GM12891 (cell line): Measurements from ENCODE around the gene NOD2.

ENCODE experiments used
- POLR2A ChIP-seq: IDR thresholded peaks from 2 replicates; pipeline ENCODE4 v1.6.1; 2011; ENCODE audit warnings: low read depth, low read length, control low read depth
- TAF1 ChIP-seq: IDR thresholded peaks from 2 replicates; pipeline ENCODE4 v1.6.1; 2011; ENCODE audit warnings: low read depth, low read length, control low read depth

- TF ChIP-seq TAF1, result no peak
- TF ChIP-seq POLR2A, result no peak
Observed at GRCh38 chr16:50761267-50761666, 67.9 kb downstream of the NOD2 start.
